Spleen (tissue), 11 donors: ENCODE data around the gene KCNA1. TPM values are rescaled to one million over a fixed set of nuclear protein-coding genes. Genes with fewer than 3 reads are reported as not detected.

Experiments
- DNase-seq: peaks from one replicate; pipeline ENCODE4 v3.0.0-alpha.2; 2020
- H3K27ac ChIP-seq, 8 donors: fragments of 200-600 bp; sonication (generic) in 7 of 8; 1 replicate in 4 of 8; 2 replicates in 4 of 8; pipeline versions ENCODE4 v1.5.0 to v1.8.0; 2016 to 2021; ENCODE audit warnings: inconsistent platforms in 4 of 8, mild to moderate bottlenecking in 4 of 8, moderate library complexity in 1 of 8
- H3K27me3 ChIP-seq, 7 donors: fragments of 200-600 bp; sonication (generic) in 6 of 7; replicated peaks in 1 of 7; 1 replicate in 4 of 7; 2 replicates in 3 of 7; pipeline versions ENCODE4 v1.5.0 to v1.8.0; 2016 to 2021; ENCODE audit warnings: inconsistent platforms in 3 of 7, mild to moderate bottlenecking in 1 of 7
- H3K36me3 ChIP-seq, 6 donors: fragments of 200-600 bp; sonication (generic) in 5 of 6; 1 replicate in 4 of 6; 2 replicates in 2 of 6; pipeline versions ENCODE4 v1.5.0 to v1.8.0; 2016 to 2021; ENCODE audit warnings: inconsistent platforms in 2 of 6
- H3K4me1 ChIP-seq, 6 donors: fragments of 200-600 bp; sonication (generic) in 5 of 6; 1 replicate in 3 of 6; 2 replicates in 3 of 6; pipeline versions ENCODE4 v1.5.0 to v1.8.0; 2016 to 2021; ENCODE audit warnings: inconsistent platforms in 3 of 6
- H3K4me3 ChIP-seq, 8 donors: fragments of 200-600 bp; sonication (generic) in 7 of 8; 1 replicate in 4 of 8; 2 replicates in 4 of 8; pipeline versions ENCODE4 v1.5.0 to v1.8.0; 2016 to 2021; ENCODE audit warnings: inconsistent platforms in 4 of 8, mild to moderate bottlenecking in 4 of 8, moderate library complexity in 2 of 8
- H3K9me3 ChIP-seq, 8 donors: fragments of 200-600 bp; sonication (generic) in 7 of 8; 1 replicate in 4 of 8; 2 replicates in 4 of 8; pipeline versions ENCODE4 v1.5.0 to v1.8.0; 2016 to 2021; ENCODE audit warnings: inconsistent platforms in 4 of 8
- CTCF ChIP-seq, 11 experiments: fragments of 200-600 bp in 7 of 11; fragments of 450-650 bp in 4 of 11; sonication (generic) in 4 of 11; IDR thresholded peaks in 8 of 11; conservative IDR thresholded peaks in 3 of 11; 1 replicate in 7 of 11; 2 replicates in 4 of 11; pipeline versions ENCODE4 v1.4.0 to v1.8.0; 2016 to 2021; ENCODE audit warnings: antibody characterized with exemption in 11 of 11, inconsistent platforms in 4 of 11, mild to moderate bottlenecking in 1 of 11
- POLR2A ChIP-seq, 3 donors: fragments of 450-650 bp; IDR thresholded peaks; one replicate each; pipeline ENCODE4 v1.5.1; 2017; ENCODE audit warnings: antibody characterized with exemption in 3 of 3, mild to moderate bottlenecking in 1 of 3
- POLR2AphosphoS5 ChIP-seq, 3 donors: sonication (generic); formaldehyde crosslinking; IDR thresholded peaks; one replicate each; pipeline ENCODE4 v1.5.1; 2017; ENCODE audit warnings: antibody characterized with exemption in 3 of 3
- WGBS, 5 donors: extraction: QIAGEN DNeasy Blood & Tissue Kit in 3 of 5; methylation state at CpG; one replicate each; pipeline versions ENCODE4 v1.1.5 to v1.1.7; 2013 to 2018; 5-methylcytosine and 5-hydroxymethylcytosine counted together
- intact Hi-C: fragments of 100-400 bp; cut with DNase I; formaldehyde crosslinking; loops from one replicate; pipeline ENCODE4 v1.15.0; 2023; ENCODE audit warnings: low total_unique reads
- polyA plus RNA-seq, 3 donors: library from polyadenylated mRNA; stranded (reverse); fragments of 200-250 nt; gene quantifications; one replicate each; pipeline ENCODE4 v1.2.1, GENCODE V29; 2013
- total RNA-seq, 7 donors: library from RNA; depleted of rRNA in 3 of 7; stranded (reverse); fragments of >200 nt in 3 of 7; fragmentation: NEBNext Ultra II Directional in 4 of 7; extraction: Animal tissue kit (Norgen Biotek cat#: 25700) in 4 of 7; gene quantifications; one replicate each; pipeline versions ENCODE4 v1.1.0 to v1.2.1, GENCODE V29; 2016 to 2021
- donor health status: healthy with polysubstance abuse.
- donor health status: DM: no; HTN: no; CAD: no; lungs with moderate emphysema.
- donor health status: DM: no; HTN: no; CAD: no.
- donor health status: Bipolar disorder and iron deficiency.
- donor health status: healthy.
- donor health status: DM: no; HTN: no; CAD: no.
- donor health status: DM: yes; HTN: yes; CAD: no.

KCNA1 gene
- total and polyA plus RNA-seq, 10 donors = 0.13 to 0.32 (median 0.21) TPM; not detected in 4

- Histone ChIP-seq H3K4me1 (no peaks in the 10 kb centered on the region), H3K27ac (no peak overlapping the region), H3K4me3 (no peak overlapping the region), H3K27me3 (peaks cover 0 to 55% (median 4%) of the 10 kb centered on the region in 7 donors), H3K9me3 (no peaks in the 10 kb centered on the region), H3K36me3 (no peaks in the 10 kb centered on the region)
- 68 to 82% (median 71%) methylated on average over 3 of the region's 3 CpGs for WGBS, 5 donors
- intact Hi-C loops = no loop called here
- DNase-seq = no peak
- no peak for TF ChIP-seq POLR2A (IDR thresholded peaks at IDR 0.05)
- TF ChIP-seq POLR2AphosphoS5 (IDR thresholded peaks at IDR 0.05) = no peak
- no peak for TF ChIP-seq CTCF (IDR thresholded peaks at IDR 0.05 in 8 of 11, conservative IDR thresholded peaks at IDR 0.05 in 3 of 11)
Measured at GRCh38 chr12:4951601-4952000, 41.9 kb downstream of the KCNA1 start.

- intact Hi-C loops = no loop called here
- TF ChIP-seq CTCF (IDR thresholded peaks at IDR 0.05 in 8 of 11, conservative IDR thresholded peaks at IDR 0.05 in 3 of 11) = no peak
- no peak for TF ChIP-seq POLR2A (IDR thresholded peaks at IDR 0.05)
- TF ChIP-seq POLR2AphosphoS5 (IDR thresholded peaks at IDR 0.05) = no peak
- H3K27ac ChIP-seq = no peak overlapping the region
- no peaks in the 10 kb centered on the region for H3K36me3 ChIP-seq
- H3K9me3 ChIP-seq = no peaks in the 10 kb centered on the region
- WGBS, 5 donors = 36 to 46% (median 40%) methylated on average over 10 of the region's 10 CpGs
- H3K4me1 ChIP-seq = no peaks in the 10 kb centered on the region
- DNase-seq = no peak
- H3K27me3 ChIP-seq = peaks cover 0 to 78% (median 4%) of the 10 kb centered on the region in 7 donors
- H3K4me3 ChIP-seq = no peak overlapping the region
Measured at GRCh38 chr12:4954621-4955354, 45.1 kb downstream of the KCNA1 start.

GRCh38 chr12:4956054-4956453 lies 46.3 kb downstream of the KCNA1 start:
- H3K4me1 ChIP-seq = no peaks in the 10 kb centered on the region
- peaks cover 0 to 90% (median 13%) of the 10 kb centered on the region in 7 donors for H3K27me3 ChIP-seq
- no peak overlapping the region for H3K4me3 ChIP-seq
- H3K9me3 ChIP-seq = no peaks in the 10 kb centered on the region
- no peak for DNase-seq
- H3K36me3 ChIP-seq = no peaks in the 10 kb centered on the region
- WGBS, 5 donors = 42 to 54% (median 49%) methylated on average over 2 of the region's 2 CpGs
- intact Hi-C loops = no loop called here
- H3K27ac ChIP-seq = no peak overlapping the region
- TF ChIP-seq POLR2A (IDR thresholded peaks at IDR 0.05) (no peak), POLR2AphosphoS5 (IDR thresholded peaks at IDR 0.05) (no peak), CTCF (IDR thresholded peaks at IDR 0.05 in 8 of 11, conservative IDR thresholded peaks at IDR 0.05 in 3 of 11) (no peak)

GRCh38 chr12:4956968-4957367 lies 47.3 kb downstream of the KCNA1 start:
- TF ChIP-seq POLR2AphosphoS5 (IDR thresholded peaks at IDR 0.05) (no peak), POLR2A (IDR thresholded peaks at IDR 0.05) (no peak), CTCF (IDR thresholded peaks at IDR 0.05 in 8 of 11, conservative IDR thresholded peaks at IDR 0.05 in 3 of 11) (no peak)
- DNase-seq = no peak
- H3K4me1 ChIP-seq = no peaks in the 10 kb centered on the region
- WGBS, 5 donors = 82 to 91% (median 87%) methylated on average over 4 to 11 of the region's 11 CpGs
- peaks cover 0 to 90% (median 13%) of the 10 kb centered on the region in 7 donors for H3K27me3 ChIP-seq
- intact Hi-C loops = no loop called here
- H3K36me3 ChIP-seq = no peaks in the 10 kb centered on the region
- no peak overlapping the region for H3K4me3 ChIP-seq
- no peak overlapping the region for H3K27ac ChIP-seq
- no peaks in the 10 kb centered on the region for H3K9me3 ChIP-seq
